Loucy (cell line): ENCODE results near the gene MIPEP.

Source experiments
- H2AFZ ChIP-seq: fragments of 200-600 bp; sonication (generic); 2 replicates; pipeline ENCODE4 v1.6.0; 2016; ENCODE audit warnings: antibody characterized with exemption, mild to moderate bottlenecking, low read length, moderate library complexity
- H3F3A ChIP-seq: fragments of 200-600 bp; 2 replicates; pipeline ENCODE4 v1.6.0; 2016; ENCODE audit warnings: antibody characterized with exemption, low read depth, mild to moderate bottlenecking
- H3K27me3 ChIP-seq: fragments of 200-600 bp; sonication (generic); 2 replicates; pipeline ENCODE4 v1.6.1; 2014; ENCODE audit warnings: low read length, mild to moderate bottlenecking; ENCODE audit not compliant: insufficient read depth, poor library complexity, severe bottlenecking
- H3K36me3 ChIP-seq: fragments of 200-600 bp; sonication (generic); 2 replicates; pipeline ENCODE4 v1.6.1; 2016; ENCODE audit warnings: low read length; ENCODE audit not compliant: insufficient read depth
- H3K4me1 ChIP-seq: fragments of 200-600 bp; sonication (generic); 2 replicates; pipeline ENCODE4 v1.5.1; 2014; ENCODE audit warnings: low read length, mild to moderate bottlenecking; ENCODE audit not compliant: insufficient read depth, poor library complexity, severe bottlenecking
- H3K4me2 ChIP-seq: fragments of 200-600 bp; sonication (generic); 2 replicates; pipeline ENCODE4 v1.6.0; 2014; ENCODE audit warnings: antibody characterized with exemption, low read length, low read depth, mild to moderate bottlenecking; ENCODE audit not compliant: poor library complexity, severe bottlenecking
- H3K4me3 ChIP-seq: fragments of 200-600 bp; sonication (generic); 2 replicates; pipeline ENCODE4 v1.5.1; 2014; ENCODE audit warnings: low read length, mild to moderate bottlenecking, mixed read lengths; ENCODE audit not compliant: poor library complexity, severe bottlenecking
- H3K79me2 ChIP-seq: fragments of 200-600 bp; sonication (generic); 2 replicates; pipeline ENCODE4 v1.6.1; 2014; ENCODE audit warnings: low read length; ENCODE audit not compliant: insufficient read depth
- H3K9ac ChIP-seq: fragments of 200-600 bp; sonication (generic); 2 replicates; pipeline ENCODE4 v1.6.0; 2014; ENCODE audit warnings: mild to moderate bottlenecking, low read depth, low read length, moderate library complexity; ENCODE audit not compliant: poor library complexity, severe bottlenecking
- H3K9me2 ChIP-seq: fragments of 200-600 bp; sonication (generic); replicated peaks from 2 replicates; pipeline ENCODE4 v1.6.1; 2016; ENCODE audit warnings: low read depth, low read length, mixed read lengths
- H3K9me3 ChIP-seq: fragments of 200-600 bp; sonication (generic); 2 replicates; pipeline ENCODE4 v1.6.1; 2014; ENCODE audit warnings: mild to moderate bottlenecking, antibody characterized with exemption, low read length, low read depth; ENCODE audit not compliant: insufficient read depth
- H4K20me1 ChIP-seq: fragments of 200-600 bp; sonication (generic); 2 replicates; pipeline ENCODE4 v1.6.0; 2014; ENCODE audit warnings: antibody characterized with exemption, low read length, mild to moderate bottlenecking; ENCODE audit not compliant: insufficient read depth, poor library complexity, severe bottlenecking
- CTCF ChIP-seq: fragments of 200-600 bp; sonication (generic); conservative IDR thresholded peaks from 2 replicates; pipeline ENCODE4 v1.5.1; 2014; ENCODE audit warnings: mild to moderate bottlenecking, antibody characterized with exemption, low read length
- EZH2phosphoT487 ChIP-seq: fragments of 200-600 bp; IDR thresholded peaks from 2 replicates; pipeline ENCODE4 v1.6.1; 2018; ENCODE audit warnings: antibody characterized with exemption, mild to moderate bottlenecking, moderate library complexity, borderline replicate concordance

The MIPEP gene

GRCh38 chr13:23848646-23849141 is 40.5 kb downstream of the MIPEP start:
- Histone ChIP-seq H3K9me3 (no peaks in the 10 kb centered on the region), H3K4me1 (peaks cover 70% of the 10 kb centered on the region), H3K27me3 (no peaks in the 10 kb centered on the region), H3K9me2 (no peaks in the 10 kb centered on the region), H3F3A (no peaks in the 10 kb centered on the region; the same call in 1 of the 2 replicates), H3K4me3 (peak overlapping the region; percentile 62), H4K20me1 (no peaks in the 10 kb centered on the region), H3K4me2 (peak overlapping the region; percentile 78), H3K9ac (peak overlapping the region; percentile 65), H3K79me2 (no peaks in the 10 kb centered on the region), H2AFZ (peak overlapping the region; percentile 66), H3K36me3 (no peaks in the 10 kb centered on the region)
- no peak for TF ChIP-seq CTCF
- TF ChIP-seq EZH2phosphoT487: no peak

GRCh38 chr13:23848019-23848418 is 41.2 kb downstream of the MIPEP start:
- Histone ChIP-seq H3K4me1 (peaks cover 73% of the 10 kb centered on the region), H3K4me2 (peak overlapping the region; percentile 78), H3F3A (no peaks in the 10 kb centered on the region; the same call in 1 of the 2 replicates), H3K79me2 (no peaks in the 10 kb centered on the region), H3K27me3 (no peaks in the 10 kb centered on the region), H3K36me3 (no peaks in the 10 kb centered on the region), H3K9me2 (no peaks in the 10 kb centered on the region), H4K20me1 (no peaks in the 10 kb centered on the region), H2AFZ (peak overlapping the region; percentile 66; the same call in 1 of the 2 replicates), H3K9me3 (no peaks in the 10 kb centered on the region), H3K9ac (peak overlapping the region; percentile 65), H3K4me3 (peak overlapping the region; percentile 62)
- TF ChIP-seq CTCF (no peak), EZH2phosphoT487 (no peak)

GRCh38 chr13:23847497-23847896 is 41.7 kb downstream of the MIPEP start:
- Histone ChIP-seq H3K79me2 (no peaks in the 10 kb centered on the region), H2AFZ (no peak overlapping the region), H3K4me2 (peak overlapping the region; percentile 78), H3K4me3 (peak overlapping the region; percentile 62), H3K4me1 (peaks cover 73% of the 10 kb centered on the region), H3K36me3 (no peaks in the 10 kb centered on the region), H3F3A (no peaks in the 10 kb centered on the region; the same call in 1 of the 2 replicates), H3K9ac (peak overlapping the region; percentile 65), H3K27me3 (no peaks in the 10 kb centered on the region), H3K9me2 (no peaks in the 10 kb centered on the region), H4K20me1 (no peaks in the 10 kb centered on the region), H3K9me3 (no peaks in the 10 kb centered on the region)
- TF ChIP-seq CTCF (no peak), EZH2phosphoT487 (no peak)
